OCI-LY3 (cell line): ENCODE data around the gene HMX1.

ENCODE experiments used
- EZH2phosphoT487 ChIP-seq: fragments of 200-600 bp; shearing (Covaris generic); IDR thresholded peaks from 2 replicates; pipeline ENCODE4 v1.6.1; 2018; ENCODE audit warnings: antibody characterized with exemption, mixed run types, low read depth
- TF ChIP-seq, protein P1 (sequence below): fragments of 200-600, 300-600 bp; sonication (generic); IDR thresholded peaks from 2 replicates; pipeline ENCODE4 v1.5.1; 2014; ENCODE audit warnings: antibody characterized with exemption, low read length, low read depth

DNA sequence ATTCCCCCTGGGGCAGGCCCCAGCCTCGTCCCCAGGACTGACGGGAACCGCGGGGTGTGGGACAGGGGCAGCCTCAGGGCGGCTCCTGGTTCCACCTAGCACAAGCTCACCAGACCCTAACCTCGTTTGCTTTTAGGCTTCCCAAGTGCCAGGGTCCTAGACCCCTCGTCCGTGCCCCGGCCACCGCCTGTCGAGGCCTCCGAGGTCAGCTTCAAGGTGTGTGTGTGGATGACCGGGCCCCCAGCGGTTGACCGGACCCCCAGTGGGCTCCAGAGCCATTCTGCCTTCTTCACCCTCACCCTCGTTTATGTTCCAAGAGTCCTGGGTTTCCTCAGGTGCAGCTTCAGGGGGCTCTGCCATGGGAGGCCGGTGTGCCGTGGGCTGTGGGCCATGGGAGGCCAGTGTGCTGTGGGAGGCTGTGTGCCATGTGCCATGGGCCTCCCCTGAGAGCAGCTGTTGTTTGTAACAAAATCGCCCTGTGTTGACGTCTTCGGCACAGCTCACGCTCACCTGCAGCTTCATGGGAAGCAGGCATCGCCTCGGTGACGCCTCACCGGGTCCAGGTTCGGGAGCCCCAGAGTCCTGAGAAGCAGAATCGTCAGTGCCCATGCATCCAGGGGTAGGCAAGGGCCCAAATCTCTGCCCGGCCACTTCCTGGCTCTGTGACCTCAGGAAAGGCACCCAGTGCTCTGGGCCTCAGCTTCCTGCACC lies 43.0 kb upstream of the HMX1 start:
- no peak for TF ChIP-seq EZH2phosphoT487
- TF ChIP-seq, protein P1, sequence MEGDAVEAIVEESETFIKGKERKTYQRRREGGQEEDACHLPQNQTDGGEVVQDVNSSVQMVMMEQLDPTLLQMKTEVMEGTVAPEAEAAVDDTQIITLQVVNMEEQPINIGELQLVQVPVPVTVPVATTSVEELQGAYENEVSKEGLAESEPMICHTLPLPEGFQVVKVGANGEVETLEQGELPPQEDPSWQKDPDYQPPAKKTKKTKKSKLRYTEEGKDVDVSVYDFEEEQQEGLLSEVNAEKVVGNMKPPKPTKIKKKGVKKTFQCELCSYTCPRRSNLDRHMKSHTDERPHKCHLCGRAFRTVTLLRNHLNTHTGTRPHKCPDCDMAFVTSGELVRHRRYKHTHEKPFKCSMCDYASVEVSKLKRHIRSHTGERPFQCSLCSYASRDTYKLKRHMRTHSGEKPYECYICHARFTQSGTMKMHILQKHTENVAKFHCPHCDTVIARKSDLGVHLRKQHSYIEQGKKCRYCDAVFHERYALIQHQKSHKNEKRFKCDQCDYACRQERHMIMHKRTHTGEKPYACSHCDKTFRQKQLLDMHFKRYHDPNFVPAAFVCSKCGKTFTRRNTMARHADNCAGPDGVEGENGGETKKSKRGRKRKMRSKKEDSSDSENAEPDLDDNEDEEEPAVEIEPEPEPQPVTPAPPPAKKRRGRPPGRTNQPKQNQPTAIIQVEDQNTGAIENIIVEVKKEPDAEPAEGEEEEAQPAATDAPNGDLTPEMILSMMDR, result no peak
